IPS-15b (cell line): Measurements from ENCODE around the gene ARHGEF12.

Experiments used
- H3K27me3 ChIP-seq: one replicate; pipeline ENCODE4 v1.6.1; 2013; ENCODE audit warnings: low read length; ENCODE audit not compliant: control insufficient read depth, insufficient read depth
- H3K36me3 ChIP-seq: one replicate; pipeline ENCODE4 v1.6.1; 2013; ENCODE audit warnings: low read length; ENCODE audit not compliant: control insufficient read depth, insufficient read depth
- H3K4me1 ChIP-seq: one replicate; pipeline ENCODE4 v1.6.1; 2013; ENCODE audit warnings: mild to moderate bottlenecking, low read length; ENCODE audit not compliant: control insufficient read depth, insufficient read depth
- H3K4me3 ChIP-seq: one replicate; pipeline ENCODE4 v1.5.1; 2013; ENCODE audit warnings: low read depth, low read length
- H3K9ac ChIP-seq: one replicate; pipeline ENCODE4 v1.6.1; 2013; ENCODE audit warnings: low read depth, mild to moderate bottlenecking, low read length
- H3K9me3 ChIP-seq: one replicate; pipeline ENCODE4 v1.6.1; 2013; ENCODE audit warnings: mild to moderate bottlenecking, low read length; ENCODE audit not compliant: control insufficient read depth, insufficient read depth

Gene ARHGEF12

DNA sequence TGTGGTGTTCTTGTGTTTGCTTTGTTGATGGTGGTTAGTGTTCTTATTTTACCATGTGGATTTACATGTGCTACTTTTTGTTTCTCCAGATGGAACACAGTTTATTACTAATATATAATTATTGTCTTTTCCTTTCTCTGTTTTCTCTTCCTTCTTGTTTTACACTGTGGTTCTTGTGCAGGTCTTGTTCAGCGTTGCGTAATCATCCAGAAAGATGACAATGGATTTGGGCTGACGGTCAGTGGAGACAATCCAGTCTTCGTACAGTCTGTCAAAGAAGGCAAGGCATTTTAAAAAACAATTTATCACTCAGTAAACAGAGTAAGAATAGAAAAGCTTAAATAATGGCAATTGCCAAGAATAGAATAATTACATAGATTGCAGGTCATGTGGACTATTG lies 84.4 kb downstream of the ARHGEF12 start:
- Histone ChIP-seq H3K9ac (no peak overlapping the region), H3K4me1 (no peaks in the 10 kb centered on the region), H3K9me3 (no peaks in the 10 kb centered on the region), H3K4me3 (no peak overlapping the region), H3K27me3 (no peaks in the 10 kb centered on the region), H3K36me3 (no peaks in the 10 kb centered on the region)

DNA sequence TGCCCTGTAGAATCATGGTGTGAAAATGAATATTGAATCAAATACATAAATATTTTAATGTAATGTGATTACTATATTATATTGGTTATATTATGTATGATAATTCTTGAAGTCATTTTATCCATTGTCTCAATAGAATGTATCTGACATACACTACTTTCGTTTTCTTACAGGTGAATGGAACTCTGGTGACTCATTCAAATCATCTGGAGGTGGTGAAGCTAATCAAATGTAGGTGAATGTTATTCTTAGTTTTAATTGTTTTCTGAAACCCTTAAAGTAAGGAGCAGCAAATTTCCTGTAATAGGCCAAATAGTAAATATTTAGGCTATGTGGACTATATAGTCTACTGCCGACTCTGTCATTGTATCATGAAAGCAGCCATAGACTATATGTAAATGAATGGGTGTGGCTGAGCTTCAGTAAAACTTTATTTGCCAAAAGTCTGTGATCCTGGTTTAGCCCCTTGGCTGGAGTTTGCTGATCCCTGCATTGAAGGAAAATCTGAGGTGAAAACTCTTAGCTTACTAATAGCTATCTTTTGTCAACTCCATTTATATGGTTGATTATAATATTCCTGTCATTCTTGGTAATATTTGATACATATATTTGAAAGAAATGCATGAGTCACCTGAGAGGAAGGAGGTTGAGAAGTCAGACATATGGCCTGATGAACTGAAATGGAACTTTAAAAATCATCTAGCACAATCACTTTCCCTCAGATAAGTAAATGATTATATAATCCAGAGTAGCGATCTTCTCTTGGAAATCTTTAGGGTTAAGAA lies 88.2 kb downstream of the ARHGEF12 start:
- Histone ChIP-seq H3K9me3 (no peaks in the 10 kb centered on the region), H3K27me3 (no peaks in the 10 kb centered on the region), H3K9ac (no peak overlapping the region), H3K36me3 (no peaks in the 10 kb centered on the region), H3K4me3 (no peak overlapping the region), H3K4me1 (no peaks in the 10 kb centered on the region)

- no peak overlapping the region for H3K9ac ChIP-seq
- H3K9me3 ChIP-seq, result no peaks in the 10 kb centered on the region
- H3K4me1 ChIP-seq, result no peaks in the 10 kb centered on the region
- H3K4me3 ChIP-seq, result no peak overlapping the region
- H3K27me3 ChIP-seq, result no peaks in the 10 kb centered on the region
- H3K36me3 ChIP-seq, result no peaks in the 10 kb centered on the region
Observed at GRCh38 chr11:120424970-120425332, 88.7 kb downstream of the ARHGEF12 start.

DNA sequence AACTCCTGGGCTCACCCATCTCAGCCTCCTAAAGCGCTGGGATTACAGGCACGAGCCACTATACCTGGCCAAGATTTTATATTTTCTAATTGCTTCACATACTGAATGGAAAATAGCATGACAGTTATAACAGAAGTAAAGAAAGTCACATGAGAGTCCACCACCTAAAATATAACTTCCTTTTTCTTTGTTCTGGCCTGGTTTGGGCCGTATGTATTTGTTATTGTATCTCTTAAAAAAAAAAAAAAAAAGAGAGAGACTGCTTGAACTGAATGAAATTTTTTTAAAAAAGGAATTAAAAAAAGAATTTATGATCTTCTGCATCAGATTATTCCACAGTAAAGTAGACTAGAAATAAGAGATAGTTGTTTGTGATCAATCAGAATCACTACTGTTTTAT lies 89.3 kb downstream of the ARHGEF12 start:
- H3K27me3 ChIP-seq, result no peaks in the 10 kb centered on the region
- H3K9me3 ChIP-seq, result no peaks in the 10 kb centered on the region
- no peak overlapping the region for H3K9ac ChIP-seq
- H3K36me3 ChIP-seq, result no peaks in the 10 kb centered on the region
- H3K4me1 ChIP-seq, result no peaks in the 10 kb centered on the region
- H3K4me3 ChIP-seq, result no peak overlapping the region

DNA sequence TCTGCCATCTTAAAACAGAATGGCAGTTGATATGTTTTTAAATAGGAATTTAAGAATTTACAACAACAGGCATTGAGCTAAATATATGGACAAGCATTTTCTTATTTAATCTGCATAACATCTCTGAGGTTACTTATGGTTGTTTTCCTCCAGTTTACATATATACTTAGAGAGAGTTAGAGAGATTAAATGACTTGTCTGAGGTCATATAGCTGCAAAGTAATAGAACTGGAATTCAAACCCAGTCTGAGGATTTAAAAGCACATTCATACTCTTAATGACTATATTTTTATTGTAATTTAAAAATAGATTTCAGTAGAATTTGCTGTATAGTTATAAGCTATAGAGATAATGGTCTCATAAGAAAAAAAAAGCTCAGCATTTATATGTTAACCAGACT lies 93.9 kb downstream of the ARHGEF12 start:
- no peak overlapping the region for H3K9ac ChIP-seq
- H3K4me3 ChIP-seq, result no peak overlapping the region
- H3K4me1 ChIP-seq, result no peaks in the 10 kb centered on the region
- no peaks in the 10 kb centered on the region for H3K36me3 ChIP-seq
- no peaks in the 10 kb centered on the region for H3K9me3 ChIP-seq
- H3K27me3 ChIP-seq, result no peaks in the 10 kb centered on the region

- no peak overlapping the region for H3K4me3 ChIP-seq
- H3K9me3 ChIP-seq, result no peaks in the 10 kb centered on the region
- H3K4me1 ChIP-seq, result no peaks in the 10 kb centered on the region
- H3K9ac ChIP-seq, result no peak overlapping the region
- no peaks in the 10 kb centered on the region for H3K27me3 ChIP-seq
- no peaks in the 10 kb centered on the region for H3K36me3 ChIP-seq
Observed at GRCh38 chr11:120431633-120432032, 95.4 kb downstream of the ARHGEF12 start.

GRCh38 chr11:120432056-120433018 lies 96.1 kb downstream of the ARHGEF12 start:
- no peak overlapping the region for H3K4me3 ChIP-seq

GRCh38 chr11:120441592-120441991 lies 105.4 kb downstream of the ARHGEF12 start:
- H3K9me3 ChIP-seq, result no peaks in the 10 kb centered on the region
- H3K4me1 ChIP-seq, result no peaks in the 10 kb centered on the region
- H3K36me3 ChIP-seq, result peaks cover 5% of the 10 kb centered on the region
- H3K27me3 ChIP-seq, result no peaks in the 10 kb centered on the region
- no peak overlapping the region for H3K4me3 ChIP-seq
- H3K9ac ChIP-seq, result no peak overlapping the region

More at GRCh38 chr11:120432056-120433018, 96.1 kb downstream of the ARHGEF12 start:
- no peaks in the 10 kb centered on the region for H3K4me1 ChIP-seq
- H3K9me3 ChIP-seq, result no peaks in the 10 kb centered on the region
- H3K9ac ChIP-seq, result no peak overlapping the region
- no peaks in the 10 kb centered on the region for H3K27me3 ChIP-seq
- no peaks in the 10 kb centered on the region for H3K36me3 ChIP-seq

DNA sequence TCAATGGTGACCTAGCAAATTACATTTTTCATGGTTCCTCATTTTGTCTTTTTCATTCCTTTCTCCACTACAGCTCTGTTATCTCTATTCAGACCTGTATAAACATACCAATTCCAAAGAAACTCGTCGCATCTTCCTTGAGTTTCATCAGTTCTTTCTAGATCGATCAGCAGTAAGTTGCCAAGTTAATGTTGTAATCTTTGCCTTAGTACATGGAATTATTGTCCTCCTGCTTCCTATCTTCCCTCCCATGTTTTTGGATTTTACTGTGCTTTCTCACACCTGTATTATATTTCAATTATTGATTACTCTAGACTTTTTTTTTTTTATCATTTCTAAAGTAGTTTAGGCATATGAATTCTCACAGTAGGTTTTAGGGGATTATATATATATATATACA lies 105.8 kb downstream of the ARHGEF12 start:
- Histone ChIP-seq H3K27me3 (no peaks in the 10 kb centered on the region), H3K9ac (no peak overlapping the region), H3K9me3 (no peaks in the 10 kb centered on the region), H3K4me1 (no peaks in the 10 kb centered on the region), H3K4me3 (no peak overlapping the region), H3K36me3 (peaks cover 5% of the 10 kb centered on the region)

- Histone ChIP-seq H3K9ac (no peak overlapping the region), H3K9me3 (no peaks in the 10 kb centered on the region), H3K36me3 (peaks cover 15% of the 10 kb centered on the region), H3K4me3 (no peak overlapping the region), H3K27me3 (no peaks in the 10 kb centered on the region), H3K4me1 (no peaks in the 10 kb centered on the region)
Observed at GRCh38 chr11:120446802-120447201, 110.6 kb downstream of the ARHGEF12 start.

DNA sequence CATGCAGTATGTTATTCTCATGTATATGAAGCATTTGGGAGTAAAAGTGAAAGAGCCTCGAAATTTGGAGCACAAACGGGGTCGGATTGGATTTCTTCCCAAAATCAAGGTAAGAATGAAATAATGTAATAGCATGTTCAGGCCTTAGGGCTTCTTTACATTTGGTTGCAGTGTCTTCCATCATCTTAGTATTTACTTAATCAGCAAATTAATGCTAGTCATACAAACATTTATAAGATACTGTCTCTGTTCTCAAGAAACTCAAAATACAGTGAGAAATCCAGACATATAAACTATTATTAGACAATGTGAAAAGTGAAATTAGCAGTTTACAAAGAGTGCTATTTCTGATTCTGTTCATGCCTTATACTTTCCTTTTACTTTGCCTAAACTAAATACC lies 112.0 kb downstream of the ARHGEF12 start:
- H3K4me1 ChIP-seq, result no peaks in the 10 kb centered on the region
- no peaks in the 10 kb centered on the region for H3K9me3 ChIP-seq
- no peaks in the 10 kb centered on the region for H3K27me3 ChIP-seq
- H3K4me3 ChIP-seq, result no peak overlapping the region
- H3K9ac ChIP-seq, result no peak overlapping the region
- peaks cover 15% of the 10 kb centered on the region for H3K36me3 ChIP-seq

- no peaks in the 10 kb centered on the region for H3K9me3 ChIP-seq
- H3K4me3 ChIP-seq, result no peak overlapping the region
- peaks cover 9% of the 10 kb centered on the region for H3K36me3 ChIP-seq
- no peaks in the 10 kb centered on the region for H3K27me3 ChIP-seq
- no peaks in the 10 kb centered on the region for H3K4me1 ChIP-seq
- H3K9ac ChIP-seq, result no peak overlapping the region
Observed at GRCh38 chr11:120455487-120455886, 119.3 kb downstream of the ARHGEF12 start.
